ENCODE results near the gene RRP1.

RRP1 gene

GRCh38 chr21:43846430-43846829, 57.1 kb downstream of the RRP1 start:
- DNase-seq: no peak

- DNase-seq: no peak
These were observed 57.9 kb downstream of the RRP1 start for GRCh38 chr21:43847301-43847700.

- no peak for DNase-seq
These were observed 59.4 kb downstream of the RRP1 start for GRCh38 chr21:43848771-43849170.

- DNase-seq: no peak
These were observed 60.3 kb downstream of the RRP1 start for GRCh38 chr21:43849532-43850299.

- no peak for DNase-seq
These were observed 61.4 kb downstream of the RRP1 start for GRCh38 chr21:43850728-43851295.

- no peak for DNase-seq
These were observed 62.2 kb downstream of the RRP1 start for GRCh38 chr21:43851593-43851992.

GRCh38 chr21:43853851-43854772, 64.7 kb downstream of the RRP1 start:
- no peak for DNase-seq
